Panc1 (cell line): ENCODE measurements around the gene MOB3C. TPM values are rescaled to one million over a fixed set of nuclear protein-coding genes. Genes with fewer than 3 reads are reported as not detected.
A peak's percentile ranks its signal among the peaks of the same experiment; 100 is the strongest.

ENCODE experiments used
- ATAC-seq: fragments of 200-7000 bp; cut with Tn5 transposase; 2 replicates; pipeline ENCODE4 v1.9.1; 2020; ENCODE audit warnings: mild to moderate bottlenecking, moderate library complexity
- BruUV-seq: library from RNA; stranded (reverse); fragments of 400-500 nt; replicated peaks from 2 replicates; lab custom pipeline; 2021; lab: Mats Ljungman, UMichigan
- CTCF ChIA-PET: fragments of 300-600 bp; sonication (Branson Sonifier 250); formaldehyde crosslinking; loops from one replicate; lab custom pipeline; 2022; ENCODE audit warnings: antibody characterized with exemption; lab: Charles Lee
- POLR2A ChIA-PET: fragments of 300-600 bp; sonication (Branson Sonifier 250); formaldehyde crosslinking; loops from one replicate; lab custom pipeline; 2022; ENCODE audit warnings: antibody characterized with exemption; lab: Charles Lee
- DNase-seq: peaks from one replicate; pipeline ENCODE4 v3.0.0-alpha.2; 2010; ENCODE audit warnings: low read depth, low spot score
- H3K27ac ChIP-seq: 2 replicates; pipeline ENCODE4 v1.5.1; 2011; ENCODE audit warnings: mild to moderate bottlenecking, low read length, inconsistent platforms
- H3K27me3 ChIP-seq: fragments of 200-500 bp; sonication (Bioruptor generic); 2 replicates; pipeline ENCODE4 v1.6.0; 2014; ENCODE audit warnings: low read length, inconsistent platforms; ENCODE audit not compliant: control insufficient read depth, insufficient read depth
- H3K36me3 ChIP-seq: fragments of 200-500 bp; sonication (Bioruptor generic); 2 replicates; pipeline ENCODE4 v1.5.1; 2014; ENCODE audit warnings: inconsistent platforms, mild to moderate bottlenecking, low read length, moderate library complexity; ENCODE audit not compliant: control insufficient read depth, insufficient read depth
- H3K4me1 ChIP-seq: 2 replicates; pipeline ENCODE4 v1.5.1; 2011; ENCODE audit warnings: inconsistent platforms, mild to moderate bottlenecking, low read length, moderate library complexity; ENCODE audit not compliant: control insufficient read depth, insufficient read depth
- H3K4me3 ChIP-seq, 2 experiments: 2 replicates each; pipeline ENCODE4 v1.5.1; 2011 to 2012; ENCODE audit warnings: low read depth in 2 of 2, low read length in 2 of 2, mild to moderate bottlenecking in 2 of 2, inconsistent platforms in 1 of 2, moderate library complexity in 1 of 2
- H3K9me3 ChIP-seq: fragments of 200-500 bp; sonication (Bioruptor generic); 2 replicates; pipeline ENCODE4 v1.5.1; 2014; ENCODE audit warnings: low read depth, mild to moderate bottlenecking, inconsistent platforms, low read length, moderate library complexity; ENCODE audit not compliant: control insufficient read depth, insufficient read depth
- POLR2AphosphoS5 ChIP-seq: IDR thresholded peaks from 2 replicates; pipeline ENCODE4 v1.6.1; 2012; ENCODE audit warnings: mild to moderate bottlenecking, low read depth, low read length, moderate library complexity
- REST ChIP-seq, 2 experiments: IDR thresholded peaks; 2 replicates each; pipeline ENCODE4 v1.6.1; 2011 to 2012; ENCODE audit warnings: low read depth in 2 of 2, control low read depth in 1 of 2, low read length in 1 of 2, mild to moderate bottlenecking in 1 of 2, moderate library complexity in 1 of 2; ENCODE audit not compliant: insufficient read depth in 1 of 2
- SIN3A ChIP-seq: IDR thresholded peaks from 2 replicates; pipeline ENCODE4 v1.6.1; 2012; ENCODE audit warnings: low read depth, mild to moderate bottlenecking, low read length, moderate library complexity, borderline replicate concordance; ENCODE audit not compliant: insufficient read depth
- TCF7L2 ChIP-seq: IDR thresholded peaks from 2 replicates; pipeline ENCODE4 v1.6.1; 2011; ENCODE audit warnings: mild to moderate bottlenecking, low read depth, low read length, inconsistent platforms
- in situ Hi-C: cut with HindIII; loops from 2 replicates; pipeline ENCODE4 v1.10.0; 2016; ENCODE audit warnings: low sequenced_read_pairs, low pct_unique_long_range_greater_than_20kb
- intact Hi-C: fragments of 100-400 bp; cut with micrococcal nuclease; formaldehyde crosslinking; loops from one replicate; pipeline ENCODE4 v1.10.0; 2022; ENCODE audit not compliant: unreplicated experiment
- total RNA-seq: library from RNA; stranded (reverse); gene quantifications from one replicate; pipeline ENCODE4 v1.2.1, GENCODE V29; 2021; ENCODE audit not compliant: unreplicated experiment
- TF ChIP-seq, protein P1 (sequence below): fragments of 450-650 bp; IDR thresholded peaks from 2 replicates; pipeline ENCODE4 v1.5.1; 2017; ENCODE audit warnings: mild to moderate bottlenecking

Gene MOB3C
- total RNA-seq, 1 experiment from 2014 or later, result 10.5 TPM

DNA sequence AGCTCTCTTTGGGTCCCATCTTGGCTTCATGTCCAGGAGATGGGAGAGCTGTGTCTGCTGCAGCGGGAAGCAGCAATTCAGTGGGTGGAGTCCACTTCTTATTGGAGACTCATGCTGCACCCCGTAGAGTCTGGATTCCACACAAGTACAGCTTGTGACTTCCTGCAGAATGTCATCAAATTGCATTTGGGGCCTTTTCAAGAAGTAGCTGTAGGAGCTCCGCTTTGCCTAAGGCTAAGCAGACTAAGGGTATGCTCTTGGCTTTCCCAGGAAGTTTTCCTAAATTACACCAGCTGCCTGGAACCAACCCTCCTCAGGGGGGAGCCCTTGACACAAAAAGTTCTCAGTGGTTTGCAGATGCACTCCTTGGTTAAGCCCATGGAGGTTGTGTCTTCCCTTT, 5.7 kb upstream of the MOB3C start:
- BruUV-seq, result no TSS peak
- no peak overlapping the region for H3K27ac ChIP-seq
- TF ChIP-seq REST (IDR thresholded peaks at IDR 0.05; ENCODE audit: insufficient read depth in 1 of 2, low read depth in 2 of 2, low read length in 1 of 2) (no peak), TCF7L2 (no peak), SIN3A (no peak), POLR2AphosphoS5 (no peak)
- TF ChIP-seq, protein P1, sequence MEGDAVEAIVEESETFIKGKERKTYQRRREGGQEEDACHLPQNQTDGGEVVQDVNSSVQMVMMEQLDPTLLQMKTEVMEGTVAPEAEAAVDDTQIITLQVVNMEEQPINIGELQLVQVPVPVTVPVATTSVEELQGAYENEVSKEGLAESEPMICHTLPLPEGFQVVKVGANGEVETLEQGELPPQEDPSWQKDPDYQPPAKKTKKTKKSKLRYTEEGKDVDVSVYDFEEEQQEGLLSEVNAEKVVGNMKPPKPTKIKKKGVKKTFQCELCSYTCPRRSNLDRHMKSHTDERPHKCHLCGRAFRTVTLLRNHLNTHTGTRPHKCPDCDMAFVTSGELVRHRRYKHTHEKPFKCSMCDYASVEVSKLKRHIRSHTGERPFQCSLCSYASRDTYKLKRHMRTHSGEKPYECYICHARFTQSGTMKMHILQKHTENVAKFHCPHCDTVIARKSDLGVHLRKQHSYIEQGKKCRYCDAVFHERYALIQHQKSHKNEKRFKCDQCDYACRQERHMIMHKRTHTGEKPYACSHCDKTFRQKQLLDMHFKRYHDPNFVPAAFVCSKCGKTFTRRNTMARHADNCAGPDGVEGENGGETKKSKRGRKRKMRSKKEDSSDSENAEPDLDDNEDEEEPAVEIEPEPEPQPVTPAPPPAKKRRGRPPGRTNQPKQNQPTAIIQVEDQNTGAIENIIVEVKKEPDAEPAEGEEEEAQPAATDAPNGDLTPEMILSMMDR, result no peak; the same call in 1 of the 2 replicates
- in situ Hi-C loops (no loop called here), intact Hi-C loops (loop anchor here (2.0 kb wide), 1 partner anchor 102 kb away; no protein-coding TSS in a partner anchor)
- POLR2A ChIA-PET, result no interaction called here
- peaks cover 7% of the 10 kb centered on the region; the same call in 1 of the 2 replicates for H3K4me1 ChIP-seq
- H3K4me3 ChIP-seq, result no peak overlapping the region
- no peak for DNase-seq
- no peaks in the 10 kb centered on the region for H3K36me3 ChIP-seq
- H3K9me3 ChIP-seq, result no peaks in the 10 kb centered on the region
- no peaks in the 10 kb centered on the region for H3K27me3 ChIP-seq
- CTCF ChIA-PET, result no interaction called here
- peak; percentile 64 for ATAC-seq

DNA sequence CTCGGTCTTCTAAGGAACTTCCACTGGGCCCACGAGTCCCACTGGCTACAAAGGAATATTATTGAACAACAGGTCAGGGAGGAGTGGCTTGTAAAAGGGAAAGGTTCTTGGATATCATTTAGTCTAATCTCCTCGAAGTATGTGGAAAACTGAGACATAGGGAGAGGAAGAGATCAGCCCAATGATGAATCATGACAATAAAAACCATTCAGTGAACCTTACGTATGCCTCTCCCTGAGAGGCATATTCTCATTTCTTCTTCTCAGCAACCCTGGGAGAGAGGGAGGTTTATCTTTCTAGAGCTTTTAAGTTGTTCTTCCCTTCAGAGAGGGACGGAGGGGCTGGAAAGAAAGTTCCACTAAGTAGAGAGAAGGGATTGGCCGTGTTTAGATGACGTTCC, 5.3 kb upstream of the MOB3C start:
- ChIA-PET CTCF (no interaction called here), POLR2A (no interaction called here)
- Histone ChIP-seq H3K4me3 (no peak overlapping the region), H3K9me3 (no peaks in the 10 kb centered on the region), H3K27ac (no peak overlapping the region), H3K4me1 (peaks cover 7% of the 10 kb centered on the region; the same call in 1 of the 2 replicates), H3K27me3 (no peaks in the 10 kb centered on the region), H3K36me3 (no peaks in the 10 kb centered on the region)
- no peak for DNase-seq
- no peak for TF ChIP-seq REST (IDR thresholded peaks at IDR 0.05; ENCODE audit: insufficient read depth in 1 of 2, low read depth in 2 of 2, low read length in 1 of 2)
- no peak for TF ChIP-seq POLR2AphosphoS5
- TF ChIP-seq TCF7L2, result no peak
- TF ChIP-seq, protein P1, result no peak
- no peak for TF ChIP-seq SIN3A
- ATAC-seq, result no peak
- BruUV-seq, result no TSS peak
- intact Hi-C loops (loop anchor here (2.0 kb wide), 1 partner anchor 103 kb away; no protein-coding TSS in a partner anchor), in situ Hi-C loops (no loop called here)
